ENCODE data around the gene TMEM14B.
"Not testable (repeated sequence)": the region's sequence is repeated elsewhere in the genome, so short reads cannot be mapped to it uniquely, and the experiment has no call there.

TMEM14B gene

GRCh38 chr6:10749734-10750133 lies 2.1 kb downstream of the TMEM14B start:
- no peak for DNase-seq

GRCh38 chr6:10750568-10750967 lies 3.0 kb downstream of the TMEM14B start:
- not testable (repeated sequence) for DNase-seq

GRCh38 chr6:10751757-10752156 lies 4.2 kb downstream of the TMEM14B start:
- DNase-seq, result not testable (repeated sequence)

DNA sequence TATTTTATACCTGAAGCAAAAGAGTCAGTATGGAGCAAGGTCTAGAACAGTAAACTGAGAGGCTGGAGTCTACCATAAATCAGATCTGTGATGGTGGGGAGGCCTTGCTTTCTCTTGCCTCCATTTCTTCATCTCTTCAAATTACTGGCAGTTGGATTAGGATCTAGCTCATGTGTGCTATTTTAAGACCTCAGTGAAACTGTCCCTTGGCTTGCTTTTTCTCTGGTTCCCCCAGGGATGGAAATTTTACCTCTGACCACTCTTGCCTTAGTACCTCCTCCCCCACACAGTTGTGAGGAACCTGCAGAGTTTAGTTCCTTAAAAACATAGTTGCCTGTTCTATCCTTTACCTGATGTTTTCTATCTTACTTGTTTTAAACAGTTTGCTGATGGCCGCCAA lies 8.5 kb downstream of the TMEM14B start:
- DNase-seq, result no peak

- peak; percentile 59 for DNase-seq
Observed at GRCh38 chr6:10759312-10759839, 11.8 kb downstream of the TMEM14B start.

DNA sequence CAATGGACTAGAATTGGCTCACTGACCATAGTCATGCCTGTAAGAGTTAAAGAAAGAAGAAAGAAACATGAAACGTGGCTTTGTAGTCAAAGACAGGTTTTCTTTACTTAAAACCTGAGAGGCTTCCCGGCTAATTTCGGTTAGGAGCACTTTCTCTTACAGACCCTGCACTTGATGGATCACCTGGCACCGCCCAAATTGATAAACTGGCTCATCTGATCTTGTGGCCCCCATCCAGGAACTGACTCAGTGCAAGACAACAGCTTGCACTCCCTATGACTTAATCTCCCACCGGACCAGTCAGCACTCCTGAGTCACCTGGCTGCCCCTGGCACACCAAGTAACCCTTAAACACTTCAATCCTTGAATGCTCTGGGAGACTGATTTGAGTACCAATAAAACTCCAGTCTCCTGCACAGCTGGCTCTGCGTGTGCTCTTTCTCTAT lies 12.3 kb downstream of the TMEM14B start:
- no peak for DNase-seq

GRCh38 chr6:10763006-10763405 lies 15.4 kb downstream of the TMEM14B start:
- no peak for DNase-seq

DNA sequence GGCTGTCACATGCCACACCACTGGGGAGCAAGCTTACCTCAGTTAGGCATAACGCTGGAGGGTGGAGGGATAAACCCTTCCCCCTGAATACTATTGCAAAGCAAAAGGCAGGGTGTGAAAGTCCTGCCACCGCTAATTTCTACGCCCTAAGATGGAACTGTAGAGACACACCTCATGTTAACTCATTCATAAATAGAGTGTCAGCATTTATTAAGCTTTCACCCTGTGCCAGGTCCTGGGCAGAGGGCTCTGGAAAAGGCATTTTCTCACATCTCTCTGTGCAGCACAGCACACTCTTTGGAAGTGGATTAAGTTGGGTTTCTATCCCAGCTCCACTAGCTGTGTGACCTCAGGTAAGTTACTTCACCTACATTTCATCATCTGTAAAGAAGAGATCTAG lies 21.8 kb downstream of the TMEM14B start:
- DNase-seq, result no peak

DNA sequence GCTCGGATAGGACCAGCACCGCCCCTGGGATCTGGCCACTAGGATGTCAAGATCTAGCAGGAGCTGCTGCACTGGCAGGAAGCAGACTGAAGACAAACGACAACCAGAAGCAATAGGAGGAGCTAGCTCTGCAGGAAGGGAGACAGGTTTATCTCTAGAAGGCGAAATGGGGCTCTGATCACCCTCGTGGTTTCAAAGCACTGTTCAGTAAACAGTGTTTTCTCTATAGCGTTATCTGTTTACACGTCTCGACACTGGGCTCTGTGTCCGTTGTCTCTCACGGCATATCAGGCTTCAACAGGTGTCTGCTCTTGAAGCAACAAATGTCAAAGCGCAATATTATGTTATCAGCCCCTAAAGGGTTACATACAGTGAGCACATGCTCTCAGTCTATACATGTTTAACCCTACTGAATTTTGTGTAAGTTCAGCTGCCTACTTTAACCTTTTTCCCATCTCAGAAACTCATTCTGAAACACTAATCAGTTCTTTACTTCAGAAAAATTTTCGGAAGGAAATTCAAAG lies 23.8 kb downstream of the TMEM14B start:
- DNase-seq, result no peak

GRCh38 chr6:10778230-10778629 lies 30.6 kb downstream of the TMEM14B start:
- no peak for DNase-seq

- DNase-seq, result no peak
Observed at GRCh38 chr6:10779076-10779475, 31.5 kb downstream of the TMEM14B start.

GRCh38 chr6:10791673-10792072 lies 44.1 kb downstream of the TMEM14B start:
- no peak for DNase-seq

DNA sequence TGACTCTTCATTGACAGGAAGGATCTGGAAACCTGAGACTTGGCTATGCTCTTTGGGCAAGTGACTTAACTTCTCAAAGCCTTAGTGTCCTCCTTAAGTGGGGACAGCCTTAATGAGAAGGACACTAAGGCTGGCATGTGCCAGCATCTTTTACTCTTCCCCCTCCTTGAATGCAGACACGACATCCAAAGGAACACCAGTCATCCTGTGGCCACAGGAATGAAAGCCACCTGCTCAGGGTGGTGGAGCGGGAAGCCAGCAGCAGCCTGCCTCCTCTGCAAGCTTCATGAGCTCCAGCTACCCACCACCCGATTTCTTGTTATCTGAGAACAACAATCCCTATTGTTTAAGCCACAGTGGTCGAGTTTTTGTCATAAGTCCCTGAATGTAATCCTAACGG lies 44.5 kb downstream of the TMEM14B start:
- no peak for DNase-seq

- DNase-seq, result no peak
Observed at GRCh38 chr6:10793035-10793434, 45.4 kb downstream of the TMEM14B start.

DNA sequence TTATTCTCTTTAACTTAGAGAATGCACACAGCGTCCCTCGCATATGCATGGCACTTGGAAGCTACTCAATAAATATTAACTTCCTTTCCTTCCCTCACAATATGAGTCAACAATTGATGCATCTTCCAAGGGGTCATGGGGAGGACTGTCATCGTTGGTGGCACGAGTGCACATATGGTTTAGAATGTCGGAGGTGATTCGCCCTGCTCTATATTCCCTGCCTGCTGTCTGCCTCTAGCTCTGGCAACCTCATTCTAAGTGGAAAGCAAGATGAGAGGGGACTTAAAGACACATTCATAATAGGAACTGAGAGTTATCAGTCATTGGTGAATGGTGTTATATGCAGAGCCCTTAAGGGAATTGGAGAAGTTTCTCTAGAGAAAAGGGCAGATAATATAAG lies 46.1 kb downstream of the TMEM14B start:
- DNase-seq, result no peak

DNA sequence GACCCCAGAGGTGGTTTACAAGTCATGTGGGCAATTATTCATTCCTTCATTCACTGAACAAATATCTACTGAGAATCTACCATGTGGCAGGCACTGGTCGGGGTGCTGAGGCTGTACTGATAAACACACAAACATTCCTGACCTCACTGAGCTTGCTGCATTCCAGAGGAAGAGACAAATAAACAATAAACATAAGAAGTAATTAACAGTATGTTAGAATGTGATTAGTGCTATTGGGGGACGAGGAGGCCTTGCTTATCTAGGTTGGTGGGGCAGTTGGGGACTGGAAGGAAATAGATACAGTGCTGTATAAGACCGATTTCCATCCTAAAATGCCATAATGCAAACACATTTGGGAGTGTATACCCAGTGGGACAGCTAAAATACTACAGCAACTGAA lies 46.6 kb downstream of the TMEM14B start:
- DNase-seq, result no peak

GRCh38 chr6:10800810-10801209 lies 53.2 kb downstream of the TMEM14B start:
- no peak for DNase-seq

- peak; percentile 35 for DNase-seq
Observed at GRCh38 chr6:10801224-10801848, 53.7 kb downstream of the TMEM14B start.
